ENCODE data around the gene MAP7D3.

The MAP7D3 gene

DNA sequence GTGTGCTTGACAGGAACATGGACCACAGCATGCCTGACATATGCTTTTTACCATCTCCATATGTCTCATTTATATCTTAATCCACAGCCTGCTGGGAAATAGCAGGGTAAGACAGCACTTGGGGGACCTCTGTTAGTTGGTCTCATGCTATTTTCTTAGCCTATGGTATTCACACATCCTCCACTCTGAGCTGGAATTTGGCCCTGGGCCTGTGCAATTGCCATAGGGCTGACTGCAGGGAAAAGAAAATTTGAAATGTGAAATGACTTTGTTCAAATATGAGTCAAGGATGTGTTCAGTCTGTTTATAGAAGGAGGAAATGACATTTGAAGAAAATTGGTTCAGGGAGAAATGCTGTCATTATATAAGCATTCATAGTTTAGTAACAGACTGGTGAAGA, 9.6 kb upstream of the MAP7D3 start:
- no peak overlapping the region for H3K4me3 ChIP-seq (ENCODE audit: low read depth, low read length)
- DNase-seq (ENCODE audit: low read depth): no peak
- TF ChIP-seq, protein P1, sequence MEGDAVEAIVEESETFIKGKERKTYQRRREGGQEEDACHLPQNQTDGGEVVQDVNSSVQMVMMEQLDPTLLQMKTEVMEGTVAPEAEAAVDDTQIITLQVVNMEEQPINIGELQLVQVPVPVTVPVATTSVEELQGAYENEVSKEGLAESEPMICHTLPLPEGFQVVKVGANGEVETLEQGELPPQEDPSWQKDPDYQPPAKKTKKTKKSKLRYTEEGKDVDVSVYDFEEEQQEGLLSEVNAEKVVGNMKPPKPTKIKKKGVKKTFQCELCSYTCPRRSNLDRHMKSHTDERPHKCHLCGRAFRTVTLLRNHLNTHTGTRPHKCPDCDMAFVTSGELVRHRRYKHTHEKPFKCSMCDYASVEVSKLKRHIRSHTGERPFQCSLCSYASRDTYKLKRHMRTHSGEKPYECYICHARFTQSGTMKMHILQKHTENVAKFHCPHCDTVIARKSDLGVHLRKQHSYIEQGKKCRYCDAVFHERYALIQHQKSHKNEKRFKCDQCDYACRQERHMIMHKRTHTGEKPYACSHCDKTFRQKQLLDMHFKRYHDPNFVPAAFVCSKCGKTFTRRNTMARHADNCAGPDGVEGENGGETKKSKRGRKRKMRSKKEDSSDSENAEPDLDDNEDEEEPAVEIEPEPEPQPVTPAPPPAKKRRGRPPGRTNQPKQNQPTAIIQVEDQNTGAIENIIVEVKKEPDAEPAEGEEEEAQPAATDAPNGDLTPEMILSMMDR (IDR thresholded peaks at IDR 0.05; ENCODE audit: low read depth, low read length): no peak
- no peak for TF ChIP-seq POLR2A (IDR thresholded peaks at IDR 0.05; ENCODE audit: extremely low read depth, insufficient read length)
- TF ChIP-seq MYC (IDR thresholded peaks at IDR 0.05; ENCODE audit: low read depth, low read length): no peak
- TF ChIP-seq, protein P2, sequence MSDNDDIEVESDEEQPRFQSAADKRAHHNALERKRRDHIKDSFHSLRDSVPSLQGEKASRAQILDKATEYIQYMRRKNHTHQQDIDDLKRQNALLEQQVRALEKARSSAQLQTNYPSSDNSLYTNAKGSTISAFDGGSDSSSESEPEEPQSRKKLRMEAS (IDR thresholded peaks at IDR 0.05; ENCODE audit: low read depth, low read length): no peak

DNA sequence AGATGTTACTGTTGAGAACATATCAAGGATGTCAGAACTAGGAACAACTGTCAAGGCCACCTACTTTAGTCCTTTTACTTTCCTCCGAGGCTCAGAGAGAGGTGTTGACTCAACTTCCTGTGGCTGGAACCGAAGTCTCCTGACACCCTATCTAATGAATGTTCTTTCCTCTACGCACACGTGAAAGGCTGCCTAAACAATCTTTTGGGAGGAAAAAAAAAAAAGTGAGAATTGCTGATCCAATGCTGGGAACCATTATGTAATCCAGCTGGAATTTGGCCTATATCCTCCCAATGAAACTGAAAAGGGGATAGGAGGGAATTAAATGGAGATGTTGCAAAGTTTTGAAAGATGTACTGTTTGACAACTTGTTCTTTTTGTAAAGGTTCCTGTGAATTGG, 8.3 kb upstream of the MAP7D3 start:
- no peak overlapping the region for H3K4me3 ChIP-seq (ENCODE audit: low read depth, low read length)
- TF ChIP-seq, protein P1 (IDR thresholded peaks at IDR 0.05; ENCODE audit: low read depth, low read length): no peak
- TF ChIP-seq, protein P2 (IDR thresholded peaks at IDR 0.05; ENCODE audit: low read depth, low read length): no peak
- TF ChIP-seq POLR2A (IDR thresholded peaks at IDR 0.05; ENCODE audit: extremely low read depth, insufficient read length) (no peak), MYC (IDR thresholded peaks at IDR 0.05; ENCODE audit: low read depth, low read length) (no peak)
- peak; percentile 53 for DNase-seq (ENCODE audit: low read depth)

DNA sequence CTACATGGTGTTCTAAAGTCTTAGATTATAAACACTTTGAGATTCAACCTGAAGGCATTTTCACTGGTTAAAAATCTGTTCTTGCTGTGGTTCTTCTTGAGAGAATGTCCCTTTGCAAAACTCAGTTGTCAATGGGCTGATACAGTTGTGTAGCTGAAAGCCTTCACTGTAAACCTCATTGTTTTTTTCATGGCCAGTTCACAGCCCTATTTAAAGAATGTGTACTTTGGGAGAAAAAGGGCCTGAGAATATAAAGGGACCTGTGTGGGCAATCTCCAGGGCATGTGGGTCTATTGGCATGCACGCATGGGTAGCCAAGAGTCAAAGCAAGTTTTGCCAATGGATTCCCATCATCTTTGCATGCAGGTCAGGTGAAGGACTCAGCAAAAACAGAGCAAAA, 7.8 kb upstream of the MAP7D3 start:
- DNase-seq (ENCODE audit: low read depth): no peak
- H3K4me3 ChIP-seq (ENCODE audit: low read depth, low read length): no peak overlapping the region
- TF ChIP-seq, protein P2 (IDR thresholded peaks at IDR 0.05; ENCODE audit: low read depth, low read length): no peak
- no peak for TF ChIP-seq POLR2A (IDR thresholded peaks at IDR 0.05; ENCODE audit: extremely low read depth, insufficient read length)
- TF ChIP-seq, protein P1 (IDR thresholded peaks at IDR 0.05; ENCODE audit: low read depth, low read length): no peak
- no peak for TF ChIP-seq MYC (IDR thresholded peaks at IDR 0.05; ENCODE audit: low read depth, low read length)

DNA sequence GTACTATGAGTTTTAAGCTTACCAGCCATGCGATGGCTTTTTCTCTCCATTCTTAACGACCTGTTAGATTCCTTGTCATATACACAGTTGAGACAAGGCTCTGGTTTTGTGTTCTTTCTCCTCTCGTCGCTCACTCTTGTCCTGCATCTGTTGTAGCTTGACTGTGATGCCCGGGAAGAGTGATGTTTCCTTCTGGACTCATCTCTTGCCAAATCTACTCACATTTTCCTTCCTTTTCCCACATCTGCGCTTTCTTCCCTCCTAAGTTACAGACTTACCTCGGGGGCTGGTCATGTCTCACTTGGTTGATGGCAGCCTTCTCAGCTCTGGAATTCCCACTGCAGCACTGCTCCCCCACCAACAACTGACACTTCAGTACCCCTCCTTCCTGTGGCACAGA, 4.8 kb upstream of the MAP7D3 start:
- H3K4me3 ChIP-seq (ENCODE audit: low read depth, low read length): no peak overlapping the region
- no peak for DNase-seq (ENCODE audit: low read depth)
- TF ChIP-seq, protein P2 (IDR thresholded peaks at IDR 0.05; ENCODE audit: low read depth, low read length): no peak
- no peak for TF ChIP-seq POLR2A (IDR thresholded peaks at IDR 0.05; ENCODE audit: extremely low read depth, insufficient read length)
- no peak for TF ChIP-seq MYC (IDR thresholded peaks at IDR 0.05; ENCODE audit: low read depth, low read length)
- TF ChIP-seq, protein P1 (IDR thresholded peaks at IDR 0.05; ENCODE audit: low read depth, low read length): no peak

DNA sequence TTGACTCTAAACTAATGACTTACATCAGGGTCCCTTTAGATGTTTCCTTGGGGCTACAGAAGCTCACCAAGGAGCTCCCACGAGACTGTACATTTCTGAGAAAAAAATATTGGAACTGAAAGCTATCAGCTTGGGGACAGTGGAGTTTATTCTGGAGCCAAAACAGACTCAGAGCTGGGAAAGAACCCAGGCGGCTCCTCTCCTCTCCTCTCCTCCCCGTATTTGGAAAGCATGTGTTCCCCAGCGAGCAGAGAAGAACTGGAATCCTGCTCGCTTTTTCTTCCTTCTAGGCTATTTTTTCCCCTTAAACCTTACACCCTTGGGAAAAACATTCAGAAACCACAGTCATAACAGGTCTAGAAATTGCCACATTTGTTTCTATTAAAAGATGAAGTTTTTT, 4.3 kb upstream of the MAP7D3 start:
- TF ChIP-seq, protein P2 (IDR thresholded peaks at IDR 0.05; ENCODE audit: low read depth, low read length): no peak
- TF ChIP-seq MYC (IDR thresholded peaks at IDR 0.05; ENCODE audit: low read depth, low read length) (no peak), POLR2A (IDR thresholded peaks at IDR 0.05; ENCODE audit: extremely low read depth, insufficient read length) (no peak)
- TF ChIP-seq, protein P1 (IDR thresholded peaks at IDR 0.05; ENCODE audit: low read depth, low read length): no peak
- no peak overlapping the region for H3K4me3 ChIP-seq (ENCODE audit: low read depth, low read length)
- no peak for DNase-seq (ENCODE audit: low read depth)
